H1 (cell line): ENCODE results near the gene ZNF611. TPM values are rescaled to one million over a fixed set of nuclear protein-coding genes. Genes with fewer than 3 reads are reported as not detected.

ENCODE experiments used
- CTBP2 ChIP-seq: IDR thresholded peaks from 2 replicates; pipeline ENCODE4 v1.7.0; 2011; ENCODE audit warnings: borderline replicate concordance, mild to moderate bottlenecking, moderate library complexity, mixed read lengths, low read length; ENCODE audit not compliant: insufficient read depth, insufficient read length
- JUN ChIP-seq: IDR thresholded peaks from 2 replicates; pipeline ENCODE4 v1.6.1; 2011; ENCODE audit warnings: low read depth, mild to moderate bottlenecking, improper control_type of control experiment, low read length
- KDM4A ChIP-seq: IDR thresholded peaks from one replicate; pipeline ENCODE4 v1.7.1; 2012; ENCODE audit warnings: low read depth, mild to moderate bottlenecking, moderate library complexity, low read length, inconsistent platforms; ENCODE audit not compliant: severe bottlenecking
- RXRA ChIP-seq: IDR thresholded peaks from 2 replicates; pipeline ENCODE4 v1.6.1; 2011; ENCODE audit warnings: low read depth, mild to moderate bottlenecking, low read length, moderate library complexity; ENCODE audit not compliant: insufficient read depth
- SAP30 ChIP-seq: fragments of 300-600 bp; sonication (generic); IDR thresholded peaks from 2 replicates; pipeline ENCODE4 v1.7.1; 2012; ENCODE audit warnings: low read length, moderate library complexity, mild to moderate bottlenecking, inconsistent platforms; ENCODE audit not compliant: insufficient read depth, insufficient replicate concordance
- polyA plus RNA-seq, 7 experiments: library from polyadenylated mRNA; depleted of rRNA in 3 of 7; stranded (reverse) in 5 of 7; unstranded in 2 of 7; fragments of >200 nt in 5 of 7; fragments of 200-250 nt in 2 of 7; gene quantifications; 1 replicate in 5 of 7; 2 replicates in 1 of 7; 4 replicates in 1 of 7; pipeline versions ENCODE4 v1.2.1 to v1.2.3, GENCODE V29; 2011 to 2013; ENCODE audit warnings: missing spikeins in 2 of 7, mixed read lengths in 2 of 7
- total RNA-seq: library from RNA; stranded (reverse); fragmentation: NEBNext Ultra II Directional; extraction: Animal tissue kit (Norgen Biotek cat#: 25700); gene quantifications from 2 replicates; pipeline ENCODE4 v1.2.1, GENCODE V29; 2021
- TF ChIP-seq, protein P1 (sequence below): IDR thresholded peaks from 2 replicates; pipeline ENCODE4 v1.6.1; 2012; ENCODE audit warnings: low read length, inconsistent platforms

The ZNF611 gene
- total and polyA plus RNA-seq, 2 of the 8 experiments (the other 6 are each of a cell fraction or from before 2014, with no cell fraction given) = 1.9 to 19.0 TPM

GRCh38 chr19:52665529-52665928 lies 69.3 kb downstream of the ZNF611 start (continued):
- TF ChIP-seq, protein P1, sequence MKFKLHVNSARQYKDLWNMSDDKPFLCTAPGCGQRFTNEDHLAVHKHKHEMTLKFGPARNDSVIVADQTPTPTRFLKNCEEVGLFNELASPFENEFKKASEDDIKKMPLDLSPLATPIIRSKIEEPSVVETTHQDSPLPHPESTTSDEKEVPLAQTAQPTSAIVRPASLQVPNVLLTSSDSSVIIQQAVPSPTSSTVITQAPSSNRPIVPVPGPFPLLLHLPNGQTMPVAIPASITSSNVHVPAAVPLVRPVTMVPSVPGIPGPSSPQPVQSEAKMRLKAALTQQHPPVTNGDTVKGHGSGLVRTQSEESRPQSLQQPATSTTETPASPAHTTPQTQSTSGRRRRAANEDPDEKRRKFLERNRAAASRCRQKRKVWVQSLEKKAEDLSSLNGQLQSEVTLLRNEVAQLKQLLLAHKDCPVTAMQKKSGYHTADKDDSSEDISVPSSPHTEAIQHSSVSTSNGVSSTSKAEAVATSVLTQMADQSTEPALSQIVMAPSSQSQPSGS = no peak
- TF ChIP-seq KDM4A = no peak
- TF ChIP-seq CTBP2 = no peak
- no peak for TF ChIP-seq RXRA
- no peak for TF ChIP-seq SAP30
- TF ChIP-seq JUN = no peak
